ENCODE data around the gene RAB42.
"Not testable (repeated sequence)": the region's sequence is repeated elsewhere in the genome, so short reads cannot be mapped to it uniquely, and the experiment has no call there.

Gene RAB42

GRCh38 chr1:28586585-28587391, 5.3 kb upstream of the RAB42 start:
- DNase-seq (ENCODE audit: low read depth in 2 of 2): not testable (repeated sequence)

GRCh38 chr1:28592321-28593071, 431 bp downstream of the RAB42 start:
- DNase-seq (ENCODE audit: low read depth in 2 of 2): no peak

GRCh38 chr1:28593988-28594356, 1.9 kb downstream of the RAB42 start:
- DNase-seq (ENCODE audit: low read depth in 2 of 2): not testable (repeated sequence)

GRCh38 chr1:28594686-28595411, 2.8 kb downstream of the RAB42 start:
- DNase-seq (ENCODE audit: low read depth in 2 of 2): not testable (repeated sequence)

- no peak for DNase-seq (ENCODE audit: low read depth in 2 of 2)
These were observed 3.5 kb downstream of the RAB42 start for GRCh38 chr1:28595412-28596191.

GRCh38 chr1:28596276-28596675, 4.2 kb downstream of the RAB42 start:
- DNase-seq (ENCODE audit: low read depth in 2 of 2): not testable (repeated sequence)

GRCh38 chr1:28601696-28602095, 9.6 kb downstream of the RAB42 start:
- DNase-seq (ENCODE audit: low read depth in 2 of 2): peak; percentile 60

- DNase-seq (ENCODE audit: low read depth in 2 of 2): peak; percentile 53 to 58
These were observed 10.7 kb downstream of the RAB42 start for GRCh38 chr1:28602536-28603439.

GRCh38 chr1:28604411-28604810, 12.3 kb downstream of the RAB42 start:
- DNase-seq (ENCODE audit: low read depth in 2 of 2): no peak

GRCh38 chr1:28604962-28605361, 12.9 kb downstream of the RAB42 start:
- DNase-seq (ENCODE audit: low read depth in 2 of 2): no peak

GRCh38 chr1:28606771-28607170, 14.7 kb downstream of the RAB42 start:
- no peak for DNase-seq (ENCODE audit: low read depth in 2 of 2)

GRCh38 chr1:28613175-28613574, 21.1 kb downstream of the RAB42 start:
- no peak for DNase-seq (ENCODE audit: low read depth in 2 of 2)

GRCh38 chr1:28631713-28632112, 39.6 kb downstream of the RAB42 start:
- no peak for DNase-seq (ENCODE audit: low read depth in 2 of 2)

- DNase-seq (ENCODE audit: low read depth in 2 of 2): no peak
These were observed 40.5 kb downstream of the RAB42 start for GRCh38 chr1:28632560-28632959.

- no peak for DNase-seq (ENCODE audit: low read depth in 2 of 2)
These were observed 48.7 kb downstream of the RAB42 start for GRCh38 chr1:28640766-28641165.

- DNase-seq (ENCODE audit: low read depth in 2 of 2): no peak
These were observed 50.2 kb downstream of the RAB42 start for GRCh38 chr1:28642056-28642846.

GRCh38 chr1:28642847-28643635, 51.0 kb downstream of the RAB42 start, which contains the start of gene TAF12:
TAF12 (minus strand) TSS chr1:28643067; CDS start chr1:28622081, 20,986 bp downstream.
- peak; percentile 89 to 91 for DNase-seq (ENCODE audit: low read depth in 2 of 2)

GRCh38 chr1:28644494-28644893, 52.4 kb downstream of the RAB42 start:
- DNase-seq (ENCODE audit: low read depth in 2 of 2): no peak
